Measurements from ENCODE around the gene CREB3L1. TPM values are rescaled to one million over a fixed set of nuclear protein-coding genes. Genes with fewer than 3 reads are reported as not detected.

CREB3L1 gene
- total RNA-seq, 1 donor: 33.3 TPM

GRCh38 chr11:46296528-46297448 lies 19.3 kb downstream of the CREB3L1 start:
- Histone ChIP-seq H3K9me3 (ENCODE audit: low read depth, low read length) (no peaks in the 10 kb centered on the region), H3K27me3 (ENCODE audit: insufficient read depth, low read length) (no peaks in the 10 kb centered on the region), H4K20me1 (ENCODE audit: insufficient read depth, low read length) (no peaks in the 10 kb centered on the region), H3K4me1 (ENCODE audit: insufficient read depth, low read length) (peaks cover 82% of the 10 kb centered on the region), H2AFZ (ENCODE audit: low read length) (no peak overlapping the region), H3K4me3 (ENCODE audit: insufficient read depth, low read length) (peak overlapping the region; percentile 69), H3K27ac (ENCODE audit: low read depth, low read length) (peak overlapping the region; percentile 95), H3K79me2 (ENCODE audit: insufficient read depth, low read length) (peaks cover 49% of the 10 kb centered on the region), H3K4me2 (ENCODE audit: insufficient read depth, low read length) (peak overlapping the region; percentile 82), H3K36me3 (ENCODE audit: insufficient read depth, low read length) (peaks cover 11% of the 10 kb centered on the region)
- TF ChIP-seq CTCF (IDR thresholded peaks at IDR 0.05; ENCODE audit: extremely low read depth, low read depth, low read length): peak; percentile 55
- peak; percentile 96 for DNase-seq (ENCODE audit: insufficient read length, low spot score, missing footprints)

GRCh38 chr11:46298699-46299433 lies 21.4 kb downstream of the CREB3L1 start:
- H3K27me3 ChIP-seq (ENCODE audit: insufficient read depth, low read length): no peaks in the 10 kb centered on the region
- no peak for TF ChIP-seq CTCF (IDR thresholded peaks at IDR 0.05; ENCODE audit: extremely low read depth, low read depth, low read length)
- H3K27ac ChIP-seq (ENCODE audit: low read depth, low read length): peak overlapping the region; percentile 95
- H3K9me3 ChIP-seq (ENCODE audit: low read depth, low read length): no peaks in the 10 kb centered on the region
- no peaks in the 10 kb centered on the region for H4K20me1 ChIP-seq (ENCODE audit: insufficient read depth, low read length)
- DNase-seq (ENCODE audit: insufficient read length, low spot score, missing footprints): peak; percentile 95
- peak overlapping the region; percentile 79 for H3K4me2 ChIP-seq (ENCODE audit: insufficient read depth, low read length)
- H3K4me1 ChIP-seq (ENCODE audit: insufficient read depth, low read length): peaks cover 61% of the 10 kb centered on the region
- peaks cover 21% of the 10 kb centered on the region for H3K36me3 ChIP-seq (ENCODE audit: insufficient read depth, low read length)
- H3K4me3 ChIP-seq (ENCODE audit: insufficient read depth, low read length): peak overlapping the region; percentile 44
- peak overlapping the region; percentile 59 for H2AFZ ChIP-seq (ENCODE audit: low read length)
- peaks cover 47% of the 10 kb centered on the region for H3K79me2 ChIP-seq (ENCODE audit: insufficient read depth, low read length)

GRCh38 chr11:46299451-46299961 lies 22.0 kb downstream of the CREB3L1 start:
- Histone ChIP-seq H3K36me3 (ENCODE audit: insufficient read depth, low read length) (peaks cover 21% of the 10 kb centered on the region), H3K79me2 (ENCODE audit: insufficient read depth, low read length) (peaks cover 50% of the 10 kb centered on the region), H3K9me3 (ENCODE audit: low read depth, low read length) (no peaks in the 10 kb centered on the region), H3K27me3 (ENCODE audit: insufficient read depth, low read length) (no peaks in the 10 kb centered on the region), H2AFZ (ENCODE audit: low read length) (peak overlapping the region; percentile 59), H3K4me2 (ENCODE audit: insufficient read depth, low read length) (peak overlapping the region; percentile 79), H3K4me3 (ENCODE audit: insufficient read depth, low read length) (peak overlapping the region; percentile 44), H4K20me1 (ENCODE audit: insufficient read depth, low read length) (no peaks in the 10 kb centered on the region), H3K27ac (ENCODE audit: low read depth, low read length) (peak overlapping the region; percentile 95), H3K4me1 (ENCODE audit: insufficient read depth, low read length) (peaks cover 55% of the 10 kb centered on the region)
- peak; percentile 91 for DNase-seq (ENCODE audit: insufficient read length, low spot score, missing footprints)
- no peak for TF ChIP-seq CTCF (IDR thresholded peaks at IDR 0.05; ENCODE audit: extremely low read depth, low read depth, low read length)

All from osteoblast (primary cell).